HepG2 (cell line): ENCODE measurements around the gene C6orf136. TPM values are rescaled to one million over a fixed set of nuclear protein-coding genes. Genes with fewer than 3 reads are reported as not detected.

Experiments
- GTF2F1 ChIP-seq: fragments of 150-350 bp; IDR thresholded peaks from 2 replicates; pipeline ENCODE4 v1.6.1; 2014; ENCODE audit warnings: low read length
- MIXL1 ChIP-seq: IDR thresholded peaks from 2 replicates; pipeline ENCODE4 v1.6.1; 2016
- PCBP1 ChIP-seq: fragments of 200-400 bp; formaldehyde crosslinking; IDR thresholded peaks from 2 replicates; pipeline ENCODE4 v1.6.1; 2017; ENCODE audit warnings: mild to moderate bottlenecking, low read depth, low read length, borderline replicate concordance
- RFXANK ChIP-seq: IDR thresholded peaks from 2 replicates; pipeline ENCODE4 v1.6.1; 2016
- TCF7 ChIP-seq: sonication (generic); IDR thresholded peaks from 2 replicates; pipeline ENCODE4 v1.6.1; 2016; ENCODE audit warnings: antibody characterized with exemption, low read depth
- U2AF1 ChIP-seq: fragments of 200-400 bp; formaldehyde crosslinking; optimal IDR thresholded peaks from 2 replicates; pipeline ENCODE3; 2017; ENCODE audit warnings: mild to moderate bottlenecking, low read depth, low read length
- ZNF746 ChIP-seq: sonication (generic); formaldehyde crosslinking; IDR thresholded peaks from 2 replicates; pipeline ENCODE4 v1.8.0; 2022; ENCODE audit warnings: mild to moderate bottlenecking, missing genetic modification reagents
- ZSCAN21 ChIP-seq: sonication (generic); formaldehyde crosslinking; IDR thresholded peaks from 2 replicates; pipeline ENCODE4 v1.8.0; 2022; ENCODE audit warnings: mild to moderate bottlenecking, missing genetic modification reagents, moderate library complexity, borderline replicate concordance
- polyA plus RNA-seq, 8 experiments: library from polyadenylated mRNA; depleted of rRNA in 3 of 8; stranded (reverse) in 7 of 8; unstranded in 1 of 8; fragments of >200 nt; fragmentation: Illumina TruSeq in 4 of 8; extraction: Trizol in 4 of 8; gene quantifications; 2 replicates each; pipeline versions ENCODE4 v1.2.1 to v1.2.3, GENCODE V29; 2011 to 2016; ENCODE audit warnings: low read depth in 4 of 8, missing spikeins in 1 of 8, mixed read lengths in 1 of 8; ENCODE audit not compliant: insufficient read depth in 1 of 8
- total RNA-seq, 5 experiments: library from RNA; depleted of rRNA; stranded (reverse); fragments of >200 nt; fragmentation: Illumina TruSeq; extraction: Trizol; gene quantifications; 2 replicates each; pipeline ENCODE4 v1.2.3, GENCODE V29; 2016; ENCODE audit warnings: low read depth in 1 of 5
- TF ChIP-seq, protein P1 (sequence below): IDR thresholded peaks from 2 replicates; pipeline ENCODE4 v1.6.1; 2016; ENCODE audit warnings: low read depth, control low read depth
- TF ChIP-seq, protein P2 (sequence below): sonication (generic); formaldehyde crosslinking; IDR thresholded peaks from 2 replicates; pipeline ENCODE4 v1.5.0; 2020; ENCODE audit warnings: mild to moderate bottlenecking, missing genetic modification reagents
- TF ChIP-seq, protein P3 (sequence below): sonication (generic); IDR thresholded peaks from 2 replicates; pipeline ENCODE4 v1.6.1; 2016; ENCODE audit warnings: low read depth, borderline replicate concordance
- TF ChIP-seq, protein P4 (sequence below): sonication (generic); formaldehyde crosslinking; conservative IDR thresholded peaks from 2 replicates; pipeline ENCODE4 v1.4.0; 2020; ENCODE audit warnings: mild to moderate bottlenecking, missing genetic modification reagents, moderate library complexity
- TF ChIP-seq, protein P5 (sequence below): fragments of 450-650 bp; IDR thresholded peaks from 2 replicates; pipeline ENCODE4 v1.6.1; 2016

Gene C6orf136
- total and polyA plus RNA-seq, 2 of the 13 experiments (the other 11 are each of a cell fraction or from before 2014, with no cell fraction given): 12.0 to 26.2 TPM

DNA sequence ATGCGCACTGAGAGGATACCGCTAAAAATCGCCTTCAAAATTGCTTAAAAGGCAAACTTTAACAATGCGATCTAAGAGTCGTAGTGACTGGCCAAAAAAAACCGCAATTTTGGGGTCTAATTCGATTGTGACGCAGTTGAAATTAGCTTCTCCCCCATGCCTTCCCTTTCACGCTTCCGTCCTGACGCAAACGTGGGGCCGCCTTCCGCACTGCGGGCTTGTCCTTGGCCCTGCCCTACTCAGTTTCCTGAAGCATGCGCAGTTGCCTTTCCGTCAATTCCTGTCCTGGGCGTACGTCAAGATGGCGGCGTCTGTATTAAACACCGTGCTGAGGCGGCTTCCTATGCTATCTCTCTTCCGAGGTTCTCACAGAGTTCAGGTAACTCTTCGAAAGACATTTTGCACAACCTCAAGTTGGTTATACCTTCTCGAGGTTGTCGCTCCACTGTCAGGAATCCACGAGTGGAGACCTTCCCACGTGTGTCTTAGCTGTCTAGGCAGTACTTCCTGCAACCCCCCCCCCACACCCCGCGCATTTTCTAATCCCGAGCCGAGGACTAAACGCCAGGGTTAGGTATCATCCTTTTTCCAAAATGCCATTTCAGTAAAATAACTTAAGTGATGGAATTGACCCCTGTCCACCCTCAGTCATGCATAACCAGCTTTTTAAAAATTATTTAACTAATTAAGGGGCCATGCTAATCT is 29.2 kb upstream of the C6orf136 start, which contains the start of gene MRPS18B (continued):
- TF ChIP-seq, protein P1, sequence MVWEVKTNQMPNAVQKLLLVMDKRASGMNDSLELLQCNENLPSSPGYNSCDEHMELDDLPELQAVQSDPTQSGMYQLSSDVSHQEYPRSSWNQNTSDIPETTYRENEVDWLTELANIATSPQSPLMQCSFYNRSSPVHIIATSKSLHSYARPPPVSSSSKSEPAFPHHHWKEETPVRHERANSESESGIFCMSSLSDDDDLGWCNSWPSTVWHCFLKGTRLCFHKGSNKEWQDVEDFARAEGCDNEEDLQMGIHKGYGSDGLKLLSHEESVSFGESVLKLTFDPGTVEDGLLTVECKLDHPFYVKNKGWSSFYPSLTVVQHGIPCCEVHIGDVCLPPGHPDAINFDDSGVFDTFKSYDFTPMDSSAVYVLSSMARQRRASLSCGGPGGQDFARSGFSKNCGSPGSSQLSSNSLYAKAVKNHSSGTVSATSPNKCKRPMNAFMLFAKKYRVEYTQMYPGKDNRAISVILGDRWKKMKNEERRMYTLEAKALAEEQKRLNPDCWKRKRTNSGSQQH (CRISPR knock-in tag): peak; percentile 68; the same call in 1 of the 2 replicates
- peak; percentile 56; the same call in 1 of the 2 replicates for TF ChIP-seq ZNF746
- no peak for TF ChIP-seq U2AF1
- TF ChIP-seq, protein P2, sequence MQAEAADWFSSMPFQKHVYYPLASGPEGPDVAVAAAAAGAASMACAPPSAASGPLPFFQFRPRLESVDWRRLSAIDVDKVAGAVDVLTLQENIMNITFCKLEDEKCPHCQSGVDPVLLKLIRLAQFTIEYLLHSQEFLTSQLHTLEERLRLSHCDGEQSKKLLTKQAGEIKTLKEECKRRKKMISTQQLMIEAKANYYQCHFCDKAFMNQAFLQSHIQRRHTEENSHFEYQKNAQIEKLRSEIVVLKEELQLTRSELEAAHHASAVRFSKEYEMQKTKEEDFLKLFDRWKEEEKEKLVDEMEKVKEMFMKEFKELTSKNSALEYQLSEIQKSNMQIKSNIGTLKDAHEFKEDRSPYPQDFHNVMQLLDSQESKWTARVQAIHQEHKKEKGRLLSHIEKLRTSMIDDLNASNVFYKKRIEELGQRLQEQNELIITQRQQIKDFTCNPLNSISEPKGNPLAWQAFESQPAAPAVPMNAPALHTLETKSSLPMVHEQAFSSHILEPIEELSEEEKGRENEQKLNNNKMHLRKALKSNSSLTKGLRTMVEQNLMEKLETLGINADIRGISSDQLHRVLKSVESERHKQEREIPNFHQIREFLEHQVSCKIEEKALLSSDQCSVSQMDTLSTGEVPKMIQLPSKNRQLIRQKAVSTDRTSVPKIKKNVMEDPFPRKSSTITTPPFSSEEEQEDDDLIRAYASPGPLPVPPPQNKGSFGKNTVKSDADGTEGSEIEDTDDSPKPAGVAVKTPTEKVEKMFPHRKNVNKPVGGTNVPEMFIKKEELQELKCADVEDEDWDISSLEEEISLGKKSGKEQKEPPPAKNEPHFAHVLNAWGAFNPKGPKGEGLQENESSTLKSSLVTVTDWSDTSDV (CRISPR knock-in tag): no peak
- TF ChIP-seq, protein P3, sequence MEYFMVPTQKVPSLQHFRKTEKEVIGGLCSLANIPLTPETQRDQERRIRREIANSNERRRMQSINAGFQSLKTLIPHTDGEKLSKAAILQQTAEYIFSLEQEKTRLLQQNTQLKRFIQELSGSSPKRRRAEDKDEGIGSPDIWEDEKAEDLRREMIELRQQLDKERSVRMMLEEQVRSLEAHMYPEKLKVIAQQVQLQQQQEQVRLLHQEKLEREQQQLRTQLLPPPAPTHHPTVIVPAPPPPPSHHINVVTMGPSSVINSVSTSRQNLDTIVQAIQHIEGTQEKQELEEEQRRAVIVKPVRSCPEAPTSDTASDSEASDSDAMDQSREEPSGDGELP: 0 out of 2 replicates have a peak, but pooled peaks have one; percentile 10
- no peak for TF ChIP-seq ZSCAN21 (CRISPR knock-in tag)
- TF ChIP-seq, protein P4, sequence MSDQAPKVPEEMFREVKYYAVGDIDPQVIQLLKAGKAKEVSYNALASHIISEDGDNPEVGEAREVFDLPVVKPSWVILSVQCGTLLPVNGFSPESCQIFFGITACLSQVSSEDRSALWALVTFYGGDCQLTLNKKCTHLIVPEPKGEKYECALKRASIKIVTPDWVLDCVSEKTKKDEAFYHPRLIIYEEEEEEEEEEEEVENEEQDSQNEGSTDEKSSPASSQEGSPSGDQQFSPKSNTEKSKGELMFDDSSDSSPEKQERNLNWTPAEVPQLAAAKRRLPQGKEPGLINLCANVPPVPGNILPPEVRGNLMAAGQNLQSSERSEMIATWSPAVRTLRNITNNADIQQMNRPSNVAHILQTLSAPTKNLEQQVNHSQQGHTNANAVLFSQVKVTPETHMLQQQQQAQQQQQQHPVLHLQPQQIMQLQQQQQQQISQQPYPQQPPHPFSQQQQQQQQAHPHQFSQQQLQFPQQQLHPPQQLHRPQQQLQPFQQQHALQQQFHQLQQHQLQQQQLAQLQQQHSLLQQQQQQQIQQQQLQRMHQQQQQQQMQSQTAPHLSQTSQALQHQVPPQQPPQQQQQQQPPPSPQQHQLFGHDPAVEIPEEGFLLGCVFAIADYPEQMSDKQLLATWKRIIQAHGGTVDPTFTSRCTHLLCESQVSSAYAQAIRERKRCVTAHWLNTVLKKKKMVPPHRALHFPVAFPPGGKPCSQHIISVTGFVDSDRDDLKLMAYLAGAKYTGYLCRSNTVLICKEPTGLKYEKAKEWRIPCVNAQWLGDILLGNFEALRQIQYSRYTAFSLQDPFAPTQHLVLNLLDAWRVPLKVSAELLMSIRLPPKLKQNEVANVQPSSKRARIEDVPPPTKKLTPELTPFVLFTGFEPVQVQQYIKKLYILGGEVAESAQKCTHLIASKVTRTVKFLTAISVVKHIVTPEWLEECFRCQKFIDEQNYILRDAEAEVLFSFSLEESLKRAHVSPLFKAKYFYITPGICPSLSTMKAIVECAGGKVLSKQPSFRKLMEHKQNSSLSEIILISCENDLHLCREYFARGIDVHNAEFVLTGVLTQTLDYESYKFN (CRISPR knock-in tag): peak; percentile 40
- no peak for TF ChIP-seq TCF7
- peak; percentile 58; the same call in 1 of the 2 replicates for TF ChIP-seq RFXANK (CRISPR knock-in tag)
- peak; percentile 93; the same call in 1 of the 2 replicates for TF ChIP-seq GTF2F1
- TF ChIP-seq, protein P5, sequence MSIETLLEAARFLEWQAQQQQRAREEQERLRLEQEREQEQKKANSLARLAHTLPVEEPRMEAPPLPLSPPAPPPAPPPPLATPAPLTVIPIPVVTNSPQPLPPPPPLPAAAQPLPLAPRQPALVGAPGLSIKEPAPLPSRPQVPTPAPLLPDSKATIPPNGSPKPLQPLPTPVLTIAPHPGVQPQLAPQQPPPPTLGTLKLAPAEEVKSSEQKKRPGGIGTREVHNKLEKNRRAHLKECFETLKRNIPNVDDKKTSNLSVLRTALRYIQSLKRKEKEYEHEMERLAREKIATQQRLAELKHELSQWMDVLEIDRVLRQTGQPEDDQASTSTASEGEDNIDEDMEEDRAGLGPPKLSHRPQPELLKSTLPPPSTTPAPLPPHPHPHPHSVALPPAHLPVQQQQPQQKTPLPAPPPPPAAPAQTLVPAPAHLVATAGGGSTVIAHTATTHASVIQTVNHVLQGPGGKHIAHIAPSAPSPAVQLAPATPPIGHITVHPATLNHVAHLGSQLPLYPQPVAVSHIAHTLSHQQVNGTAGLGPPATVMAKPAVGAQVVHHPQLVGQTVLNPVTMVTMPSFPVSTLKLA: peak; percentile 78
- TF ChIP-seq MIXL1 (CRISPR knock-in tag): peak; percentile 11; the same call in 1 of the 2 replicates
- 0 out of 2 replicates have a peak, but pooled peaks have one; percentile 10 for TF ChIP-seq PCBP1
